Esophagus (tissue), 2 donors: ENCODE results near the gene TAPT1. TPM values are rescaled to one million over a fixed set of nuclear protein-coding genes. Genes with fewer than 3 reads are reported as not detected.

ENCODE experiments used
- H3K27ac ChIP-seq, 2 donors: one replicate each; pipeline ENCODE4 v1.5.1; 2013; ENCODE audit warnings: low read depth in 2 of 2, mild to moderate bottlenecking in 2 of 2, inconsistent platforms in 1 of 2, low read length in 1 of 2, moderate library complexity in 1 of 2
- H3K27me3 ChIP-seq, 2 donors: one replicate each; pipeline ENCODE4 v1.6.1; 2013; ENCODE audit warnings: low read length in 2 of 2, control low read depth in 1 of 2, mild to moderate bottlenecking in 1 of 2; ENCODE audit not compliant: insufficient read depth in 2 of 2, control insufficient read depth in 1 of 2
- H3K36me3 ChIP-seq, 2 donors: one replicate each; pipeline ENCODE4 v1.6.1; 2013; ENCODE audit warnings: low read length in 1 of 2; ENCODE audit not compliant: control insufficient read depth in 2 of 2, insufficient read depth in 2 of 2
- H3K4me1 ChIP-seq, 2 donors: one replicate each; pipeline ENCODE4 v1.6.1; 2013; ENCODE audit warnings: low read length in 1 of 2; ENCODE audit not compliant: control insufficient read depth in 2 of 2, insufficient read depth in 2 of 2
- H3K4me3 ChIP-seq, 2 donors: one replicate each; pipeline ENCODE4 v1.5.1; 2013; ENCODE audit warnings: low read length in 2 of 2, mild to moderate bottlenecking in 2 of 2, low read depth in 1 of 2, moderate library complexity in 1 of 2
- H3K9me3 ChIP-seq, 2 donors: one replicate each; pipeline ENCODE4 v1.6.1; 2013; ENCODE audit warnings: mild to moderate bottlenecking in 2 of 2, low read depth in 1 of 2, low read length in 1 of 2, moderate library complexity in 1 of 2; ENCODE audit not compliant: control insufficient read depth in 2 of 2, insufficient read depth in 1 of 2
- WGBS, 2 donors: extraction: QIAGEN DNeasy Blood & Tissue Kit; methylation state at CpG; one replicate each; pipeline ENCODE4 v1.1.7; 2013; 5-methylcytosine and 5-hydroxymethylcytosine counted together
- polyA plus RNA-seq, 2 donors: library from polyadenylated mRNA; stranded (reverse); fragments of 200-250 nt; gene quantifications; one replicate each; pipeline ENCODE4 v1.2.3, GENCODE V29; 2013
- donor health status: healthy with polysubstance abuse.
- donor health status: Bipolar disorder and iron deficiency.

The TAPT1 gene
- polyA plus RNA-seq, 2 donors: 6.6 to 8.3 TPM

- Histone ChIP-seq H3K9me3 (no peaks in the 10 kb centered on the region), H3K27ac (no peak overlapping the region), H3K36me3 (peaks cover 7 to 28% of the 10 kb centered on the region in 2 donors), H3K4me3 (no peak overlapping the region), H3K27me3 (no peaks in the 10 kb centered on the region), H3K4me1 (peaks cover 2% of the 10 kb centered on the region in 2 donors)
- 48 to 58% methylated on average over 3 of the region's 3 CpGs for WGBS, 2 donors
These were observed 57.4 kb downstream of the TAPT1 start for GRCh38 chr4:16168710-16169388.

- peaks cover 7 to 28% of the 10 kb centered on the region in 2 donors for H3K36me3 ChIP-seq
- WGBS, 2 donors: 98 to 99% methylated on average over 8 of the region's 8 CpGs
- peaks cover 2% of the 10 kb centered on the region in 2 donors for H3K4me1 ChIP-seq
These were observed 58.1 kb downstream of the TAPT1 start for GRCh38 chr4:16168144-16168543.

GRCh38 chr4:16165931-16166330 is 60.3 kb downstream of the TAPT1 start:
- WGBS, 2 donors: 95 to 96% methylated on average over 7 of the region's 7 CpGs
- H3K9me3 ChIP-seq: no peaks in the 10 kb centered on the region
- no peak overlapping the region for H3K27ac ChIP-seq
- peaks cover 2% of the 10 kb centered on the region in 2 donors for H3K4me1 ChIP-seq
- no peak overlapping the region for H3K4me3 ChIP-seq
- no peaks in the 10 kb centered on the region for H3K27me3 ChIP-seq
- H3K36me3 ChIP-seq: peaks cover 7 to 30% of the 10 kb centered on the region in 2 donors

More at GRCh38 chr4:16168144-16168543, 58.1 kb downstream of the TAPT1 start:
- H3K27me3 ChIP-seq: no peaks in the 10 kb centered on the region
- no peak overlapping the region for H3K4me3 ChIP-seq
- H3K27ac ChIP-seq: no peak overlapping the region
- H3K9me3 ChIP-seq: no peaks in the 10 kb centered on the region

GRCh38 chr4:16162891-16163290 is 63.4 kb downstream of the TAPT1 start:
- 83 to 87% methylated on average over 4 of the region's 4 CpGs for WGBS, 2 donors
- no peak overlapping the region for H3K27ac ChIP-seq
- H3K4me1 ChIP-seq: no peaks in the 10 kb centered on the region
- H3K36me3 ChIP-seq: peaks cover 7 to 15% of the 10 kb centered on the region in 2 donors
- H3K4me3 ChIP-seq: no peak overlapping the region
- no peaks in the 10 kb centered on the region for H3K9me3 ChIP-seq
- H3K27me3 ChIP-seq: no peaks in the 10 kb centered on the region

- 75 to 80% methylated on average over 6 of the region's 6 CpGs for WGBS, 2 donors
- no peaks in the 10 kb centered on the region for H3K9me3 ChIP-seq
These were observed 64.3 kb downstream of the TAPT1 start for GRCh38 chr4:16161851-16162408.

GRCh38 chr4:16160457-16160856 is 65.8 kb downstream of the TAPT1 start:
- Histone ChIP-seq H3K9me3 (no peaks in the 10 kb centered on the region), H3K27ac (no peak overlapping the region), H3K4me3 (no peak overlapping the region), H3K4me1 (no peaks in the 10 kb centered on the region), H3K27me3 (no peaks in the 10 kb centered on the region), H3K36me3 (peaks cover 0 to 9% of the 10 kb centered on the region in 2 donors)
- 86 to 87% methylated on average over 3 of the region's 3 CpGs for WGBS, 2 donors

More at GRCh38 chr4:16161851-16162408, 64.3 kb downstream of the TAPT1 start:
- Histone ChIP-seq H3K36me3 (peaks cover 7 to 15% of the 10 kb centered on the region in 2 donors), H3K4me3 (no peak overlapping the region), H3K27me3 (no peaks in the 10 kb centered on the region), H3K27ac (no peak overlapping the region), H3K4me1 (no peaks in the 10 kb centered on the region)

GRCh38 chr4:16159286-16159685 is 67.0 kb downstream of the TAPT1 start:
- no peaks in the 10 kb centered on the region for H3K27me3 ChIP-seq
- 77 to 89% methylated on average over 3 of the region's 3 CpGs for WGBS, 2 donors
- H3K27ac ChIP-seq: no peak overlapping the region
- H3K4me1 ChIP-seq: no peaks in the 10 kb centered on the region
- peaks cover 0 to 5% of the 10 kb centered on the region in 2 donors for H3K36me3 ChIP-seq
- no peaks in the 10 kb centered on the region for H3K9me3 ChIP-seq
- no peak overlapping the region for H3K4me3 ChIP-seq

GRCh38 chr4:16158504-16158852 is 67.8 kb downstream of the TAPT1 start:
- H3K27ac ChIP-seq: no peak overlapping the region
- no peaks in the 10 kb centered on the region for H3K4me1 ChIP-seq
- H3K27me3 ChIP-seq: no peaks in the 10 kb centered on the region
- no peak overlapping the region for H3K4me3 ChIP-seq
- peaks cover 0 to 3% of the 10 kb centered on the region in 2 donors for H3K36me3 ChIP-seq
- no peaks in the 10 kb centered on the region for H3K9me3 ChIP-seq
- WGBS, 2 donors: 63 to 74% methylated on average over 3 of the region's 3 CpGs

GRCh38 chr4:16157609-16158503 is 68.4 kb downstream of the TAPT1 start:
- Histone ChIP-seq H3K4me1 (no peaks in the 10 kb centered on the region), H3K27me3 (no peaks in the 10 kb centered on the region), H3K36me3 (peaks cover 0 to 3% of the 10 kb centered on the region in 2 donors), H3K9me3 (no peaks in the 10 kb centered on the region), H3K27ac (no peak overlapping the region), H3K4me3 (no peak overlapping the region)
- WGBS, 2 donors: 57 to 71% methylated on average over 14 of the region's 14 CpGs
